ENCODE data around the gene ADAM15.

ADAM15 gene

GRCh38 chr1:155085504-155086127 is 34.5 kb downstream of the ADAM15 start (continued):
- peak; percentile 81 for TF ChIP-seq ZNF398 (tag by site-specific recombination; IDR thresholded peaks at IDR 0.05)
- TF ChIP-seq ZNF549 (tag by site-specific recombination; IDR thresholded peaks at IDR 0.05): no peak
- no peak for TF ChIP-seq ZNF23 (tag by site-specific recombination; IDR thresholded peaks at IDR 0.05; ENCODE audit: borderline replicate concordance)
- TF ChIP-seq ZBTB48 (tag by site-specific recombination; IDR thresholded peaks at IDR 0.05): peak; percentile 86
- no peak for TF ChIP-seq ZNF48 (tag by site-specific recombination; IDR thresholded peaks at IDR 0.05)
- TF ChIP-seq ZNF501 (tag by site-specific recombination; IDR thresholded peaks at IDR 0.05): no peak
- TF ChIP-seq FEZF1 (tag by site-specific recombination; IDR thresholded peaks at IDR 0.05): no peak
- TF ChIP-seq ZBTB44 (tag by site-specific recombination; IDR thresholded peaks at IDR 0.05): no peak
- no peak for TF ChIP-seq ZNF529 (tag by site-specific recombination; IDR thresholded peaks at IDR 0.05; ENCODE audit: insufficient replicate concordance)
- TF ChIP-seq PATZ1 (tag by site-specific recombination; IDR thresholded peaks at IDR 0.05): no peak; the same call in 1 of the 2 replicates
- no peak for TF ChIP-seq MYNN (tag by site-specific recombination; IDR thresholded peaks at IDR 0.05; ENCODE audit: borderline replicate concordance)
- TF ChIP-seq ZNF518A (tag by site-specific recombination; conservative IDR thresholded peaks at IDR 0.05; ENCODE audit: low read depth): no peak
- TF ChIP-seq ZNF155 (tag by site-specific recombination; IDR thresholded peaks at IDR 0.05): no peak
- no peak for TF ChIP-seq ZIC2 (tag by site-specific recombination; IDR thresholded peaks at IDR 0.05)
- no peak for TF ChIP-seq IKZF3 (tag by site-specific recombination; IDR thresholded peaks at IDR 0.05)
- TF ChIP-seq SP2 (tag by site-specific recombination; IDR thresholded peaks at IDR 0.05): peak; percentile 60
- no peak for TF ChIP-seq OSR2 (tag by site-specific recombination; IDR thresholded peaks at IDR 0.05)
- TF ChIP-seq ZXDB (tag by site-specific recombination; IDR thresholded peaks at IDR 0.05): no peak
- TF ChIP-seq ZNF121 (tag by site-specific recombination; IDR thresholded peaks at IDR 0.05): no peak
- TF ChIP-seq KLF1 (tag by site-specific recombination; IDR thresholded peaks at IDR 0.05): peak; percentile 37; the same call in 1 of the 2 replicates
- TF ChIP-seq ZNF433 (tag by site-specific recombination; IDR thresholded peaks at IDR 0.05; ENCODE audit: low read depth): no peak
- no peak for TF ChIP-seq ZNF600 (tag by site-specific recombination; IDR thresholded peaks at IDR 0.05)
- no peak; the same call in 1 of the 2 replicates for TF ChIP-seq GLIS1 (tag by site-specific recombination; IDR thresholded peaks at IDR 0.05)
- TF ChIP-seq ZNF10 (tag by site-specific recombination; IDR thresholded peaks at IDR 0.05): no peak
- TF ChIP-seq ZNF555 (tag by site-specific recombination; conservative IDR thresholded peaks at IDR 0.05): no peak
- no peak for TF ChIP-seq ZSCAN18 (tag by site-specific recombination; IDR thresholded peaks at IDR 0.05)
- TF ChIP-seq ZNF394 (tag by site-specific recombination; IDR thresholded peaks at IDR 0.05; ENCODE audit: borderline replicate concordance): no peak
- TF ChIP-seq ZNF324 (tag by site-specific recombination; IDR thresholded peaks at IDR 0.05): no peak; the same call in 1 of the 2 replicates
- TF ChIP-seq ZNF202 (tag by site-specific recombination; IDR thresholded peaks at IDR 0.05; ENCODE audit: borderline replicate concordance): no peak

All from HEK293 (cell line).